GM18517 (cell line): Measurements from ENCODE around the gene RAD51B.
"Not testable (repeated sequence)": the region's sequence is repeated elsewhere in the genome, so short reads cannot be mapped to it uniquely, and the experiment has no call there.

Experiments
- ATAC-seq: cut with Tn5 transposase; IDR thresholded peaks from one replicate; pipeline ENCODE4 v1.9.1; 2021; ENCODE audit warnings: mild to moderate bottlenecking, moderate library complexity; ENCODE audit not compliant: unreplicated experiment

The RAD51B gene

DNA sequence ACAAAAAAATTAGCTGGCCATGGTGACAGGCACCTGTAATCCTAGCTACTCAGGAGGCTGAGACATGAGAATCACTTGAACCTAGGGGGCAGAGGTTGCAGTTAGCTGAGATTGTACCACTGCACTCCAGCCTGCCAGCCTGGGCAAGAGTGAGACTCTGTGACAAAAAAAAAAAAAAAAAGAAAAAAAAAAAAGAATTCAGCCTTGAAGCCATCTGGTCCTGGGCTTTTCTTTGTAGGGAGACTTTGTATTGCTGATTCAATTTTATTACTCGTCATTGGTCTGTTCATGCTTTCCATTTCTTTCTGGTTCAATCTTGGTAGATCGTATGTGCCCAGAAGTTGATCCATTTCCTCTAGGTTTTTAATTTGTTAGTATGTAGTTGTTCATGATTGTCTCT lies 243.1 kb downstream of the RAD51B start:
- ATAC-seq = no peak

DNA sequence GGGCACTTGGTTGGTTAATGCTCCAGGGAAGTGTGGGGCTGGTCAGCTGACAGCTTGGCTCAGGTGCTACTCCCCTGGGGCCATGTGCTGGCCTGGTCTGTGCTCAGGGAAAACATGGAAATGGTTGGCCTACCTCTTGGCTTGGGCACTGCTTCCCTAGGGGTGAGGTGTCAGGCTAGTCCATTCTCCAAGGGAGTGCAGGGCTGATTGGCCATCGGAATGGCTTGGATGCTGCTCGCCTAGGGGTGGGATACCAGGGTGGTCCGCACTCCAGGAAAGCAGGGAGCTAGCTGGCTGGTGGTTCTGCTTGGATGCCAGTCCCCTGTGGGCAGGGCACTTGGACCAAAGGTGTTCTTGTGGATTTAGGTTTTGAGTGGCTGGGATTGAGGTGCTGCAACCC lies 245.7 kb downstream of the RAD51B start:
- no peak for ATAC-seq

GRCh38 chr14:68074765-68075381 lies 255.3 kb downstream of the RAD51B start:
- ATAC-seq = no peak

DNA sequence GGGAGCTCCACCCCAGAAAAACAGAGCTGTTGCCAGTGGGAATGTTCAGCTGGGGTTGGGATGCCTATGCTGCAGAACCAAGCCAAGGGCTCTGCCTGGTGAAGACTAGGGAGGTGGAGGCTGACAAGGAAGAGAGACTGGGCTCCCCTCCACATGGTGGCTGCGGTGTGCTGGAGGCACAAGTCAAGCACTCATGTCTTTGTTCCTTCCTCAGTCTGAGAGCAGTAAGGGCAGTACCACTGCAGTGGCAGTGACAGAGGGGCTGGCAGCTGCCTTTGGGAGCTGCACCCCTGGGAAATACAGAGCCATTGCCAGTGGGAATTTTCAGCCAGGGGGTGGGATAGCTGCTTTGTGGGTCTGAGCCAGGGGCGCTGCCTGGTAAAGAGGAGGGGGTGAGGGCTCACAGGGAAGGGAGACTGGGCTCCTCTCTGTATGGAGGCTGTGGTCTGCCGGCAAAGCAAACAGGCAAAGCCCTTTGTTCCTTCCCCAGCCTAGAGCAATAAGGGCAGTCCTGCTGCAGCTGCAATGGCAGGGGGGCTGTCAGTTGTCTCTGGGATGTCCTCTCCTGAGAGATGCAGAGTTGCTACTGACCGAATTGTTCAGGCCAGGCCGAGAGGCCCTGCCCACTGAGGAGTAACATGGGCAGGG lies 255.9 kb downstream of the RAD51B start:
- no peak for ATAC-seq

- ATAC-seq = no peak
These were observed 256.9 kb downstream of the RAD51B start for GRCh38 chr14:68076451-68076850.

DNA sequence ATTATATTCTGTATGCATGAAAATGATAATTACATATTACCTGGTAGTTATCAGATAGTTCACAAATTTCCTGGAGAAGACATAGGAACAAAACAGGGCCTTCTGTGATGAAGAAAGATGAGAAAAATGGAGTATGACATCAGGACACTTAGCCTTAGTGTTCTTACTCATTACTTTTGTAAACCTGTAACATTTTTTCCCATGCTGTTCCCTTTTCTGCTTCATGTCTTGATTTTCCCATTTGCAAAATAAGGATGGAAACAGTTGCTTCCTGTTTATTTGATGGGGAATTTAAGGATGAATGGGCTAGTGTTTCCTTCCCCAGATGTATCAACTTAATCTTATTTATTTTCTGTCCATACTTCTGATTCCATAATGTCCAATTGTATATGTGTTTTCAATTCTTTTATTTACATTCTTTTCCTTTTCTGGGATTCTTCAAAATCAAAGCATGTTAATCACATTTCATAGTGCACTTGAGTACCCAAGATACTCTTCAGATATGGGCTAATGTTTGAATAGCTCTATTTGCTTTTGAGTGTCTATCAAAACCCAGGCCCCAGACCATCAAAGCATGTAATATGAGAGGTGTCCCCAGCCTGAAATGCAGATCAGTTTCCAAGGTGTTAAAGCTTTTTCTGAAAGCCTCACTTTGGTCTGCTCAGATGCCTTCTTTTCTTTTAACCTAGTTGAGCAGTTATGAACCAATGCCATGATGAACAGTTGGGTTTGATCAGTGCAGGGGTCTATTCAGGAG lies 260.5 kb downstream of the RAD51B start:
- ATAC-seq = no peak

GRCh38 chr14:68081489-68081888 lies 261.9 kb downstream of the RAD51B start:
- no peak for ATAC-seq

GRCh38 chr14:68082698-68083291 lies 263.2 kb downstream of the RAD51B start:
- ATAC-seq = no peak

DNA sequence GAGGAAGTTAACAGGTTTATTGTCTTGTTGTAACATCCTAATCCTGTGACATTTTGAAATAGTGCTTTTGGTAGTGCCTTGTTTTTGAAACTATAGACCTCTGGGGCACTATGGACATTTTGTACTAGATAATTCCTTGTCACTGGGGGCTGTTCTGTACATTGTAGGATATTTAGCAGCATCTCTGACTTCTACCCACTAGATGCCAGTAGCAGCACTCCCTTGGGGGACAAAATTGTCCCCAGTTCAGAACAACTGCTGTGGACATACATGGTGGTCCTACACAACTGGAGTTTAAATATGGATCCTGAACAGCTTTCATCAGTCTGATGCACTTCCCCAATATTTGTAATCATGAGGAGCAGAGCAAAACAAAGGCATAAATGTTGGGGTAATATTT lies 264.7 kb downstream of the RAD51B start:
- no peak for ATAC-seq

DNA sequence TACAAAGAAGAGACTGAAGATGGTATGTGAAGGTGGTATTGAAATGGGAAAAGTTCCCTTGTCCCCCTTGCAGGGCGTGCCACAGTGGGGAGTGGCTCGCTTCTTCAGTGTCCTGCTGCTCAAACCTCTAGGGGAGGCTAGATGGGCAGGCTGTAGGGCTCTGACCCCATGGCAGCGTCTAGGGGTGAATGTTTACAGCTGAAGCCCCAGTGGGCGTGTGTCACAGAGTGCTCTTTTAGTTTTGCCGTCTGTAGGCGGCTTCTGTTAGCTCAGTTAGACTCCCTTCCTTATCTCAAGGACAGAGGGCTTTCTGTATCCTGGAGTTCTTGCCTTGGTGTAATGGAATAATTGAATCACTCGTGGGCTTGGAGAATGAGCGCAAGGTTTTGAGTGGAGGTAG lies 266.2 kb downstream of the RAD51B start:
- no peak for ATAC-seq

GRCh38 chr14:68088451-68088854 lies 268.9 kb downstream of the RAD51B start:
- ATAC-seq = no peak

GRCh38 chr14:68089146-68089731 lies 269.7 kb downstream of the RAD51B start:
- no peak for ATAC-seq

- no peak for ATAC-seq
These were observed 274.6 kb downstream of the RAD51B start for GRCh38 chr14:68094158-68094557.

DNA sequence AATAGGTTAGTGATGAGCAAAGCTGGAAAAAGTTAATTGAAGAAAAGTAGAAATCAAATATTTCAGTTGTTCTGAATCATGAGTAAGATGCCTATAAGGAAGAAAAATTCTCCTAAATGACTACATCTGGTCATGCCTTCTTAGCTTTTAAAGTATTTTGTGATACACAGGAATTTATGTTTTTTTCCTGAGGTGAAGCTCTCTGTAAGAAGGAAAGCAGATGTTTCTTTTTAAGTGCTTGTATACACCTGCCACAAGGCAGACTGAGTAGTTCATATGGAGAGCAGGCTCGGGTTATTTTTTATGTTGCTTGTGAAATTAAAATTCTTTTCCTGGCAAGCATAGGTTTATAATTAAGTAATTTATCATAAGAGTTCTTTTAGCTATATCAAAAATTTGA lies 275.2 kb downstream of the RAD51B start:
- no peak for ATAC-seq

DNA sequence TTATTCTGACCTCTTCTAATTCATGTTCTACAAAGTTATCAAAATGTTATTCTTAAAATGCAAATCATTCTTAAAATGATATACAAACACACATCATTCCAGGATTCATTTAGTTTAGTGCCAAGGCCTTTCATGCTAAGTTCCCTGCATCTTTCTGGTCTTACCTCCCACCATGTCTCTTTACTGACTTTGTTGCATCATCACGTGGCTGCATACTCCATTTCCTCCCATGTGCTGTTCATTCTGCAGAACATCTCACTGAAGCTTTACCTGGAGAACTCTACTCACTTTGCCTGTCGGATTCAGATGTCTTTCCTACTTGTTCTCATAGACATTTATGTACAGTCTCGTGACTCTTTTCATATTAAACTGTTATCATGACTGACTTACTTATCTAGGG lies 278.1 kb downstream of the RAD51B start:
- ATAC-seq = no peak

- ATAC-seq = no peak
These were observed 279.3 kb downstream of the RAD51B start for GRCh38 chr14:68098834-68099233.

GRCh38 chr14:68099495-68100045 lies 280.0 kb downstream of the RAD51B start:
- no peak for ATAC-seq

DNA sequence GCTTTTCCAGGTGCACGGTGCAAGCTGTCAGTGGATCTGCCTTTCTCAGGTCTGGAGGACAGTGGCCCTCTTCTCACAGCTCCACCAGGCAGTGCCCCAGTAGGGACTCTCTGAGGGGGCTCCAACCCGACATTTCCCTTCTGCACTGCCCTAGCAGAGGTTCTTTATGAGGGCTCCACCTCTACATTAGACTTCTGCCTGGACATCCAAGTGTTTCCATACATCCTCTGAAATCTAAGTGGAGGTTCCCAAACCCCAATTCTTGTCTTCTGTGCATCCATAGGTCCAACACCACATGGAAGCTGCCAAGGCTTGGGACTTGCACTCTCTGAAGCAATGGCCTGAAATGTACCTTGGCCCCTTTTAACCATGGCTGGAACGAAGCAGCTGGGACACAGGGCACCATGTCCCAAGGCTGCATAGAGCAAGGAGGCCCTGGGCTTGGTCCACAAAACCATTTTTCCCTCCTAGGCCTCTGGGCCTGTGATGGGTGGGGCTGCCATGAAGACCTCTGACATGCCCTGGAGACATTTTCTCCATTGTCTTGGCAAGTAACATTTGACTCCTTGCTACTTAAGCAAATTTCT lies 282.2 kb downstream of the RAD51B start:
- not testable (repeated sequence) for ATAC-seq

DNA sequence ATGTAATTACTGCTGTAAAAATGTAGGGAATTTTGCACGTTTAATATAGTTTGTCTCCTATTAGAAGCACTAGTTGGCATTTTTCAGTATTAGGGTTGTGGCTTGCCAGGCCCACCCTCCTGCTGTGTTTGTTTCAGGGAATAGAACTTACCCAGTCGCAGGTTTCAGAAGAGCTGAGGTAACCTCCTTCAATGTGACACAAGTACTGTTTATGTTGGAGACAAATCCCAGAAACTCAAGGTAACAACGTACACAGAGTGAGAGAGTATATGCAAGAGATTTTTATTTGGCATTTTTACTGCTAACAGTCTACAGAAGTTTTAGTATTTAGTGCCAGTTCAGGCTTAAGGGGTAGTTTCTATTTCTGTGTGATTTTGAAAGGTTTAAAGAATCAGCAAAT lies 284.3 kb downstream of the RAD51B start:
- no peak for ATAC-seq

- ATAC-seq = no peak
These were observed 284.9 kb downstream of the RAD51B start for GRCh38 chr14:68104518-68104917.

DNA sequence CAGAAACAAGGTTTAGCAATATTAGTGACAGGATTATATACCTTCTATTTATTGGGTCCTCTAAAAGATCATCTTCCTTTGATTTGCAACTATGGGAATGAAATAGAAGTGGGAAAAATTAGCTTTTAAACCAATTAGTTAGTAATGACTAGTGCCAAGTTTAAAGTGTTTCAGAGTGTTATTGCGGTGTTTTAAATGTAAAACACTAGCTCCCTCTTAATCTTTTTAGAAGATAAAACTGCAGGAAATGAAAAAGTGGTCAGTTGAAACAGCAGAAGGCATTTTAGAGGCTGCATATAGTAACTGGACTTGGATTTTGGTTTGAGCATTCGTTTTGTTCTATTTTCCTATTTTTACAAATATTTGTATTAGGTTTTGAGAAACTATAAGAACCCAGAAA lies 286.2 kb downstream of the RAD51B start:
- no peak for ATAC-seq
